GM18520 (cell line): ENCODE results near the gene UBN2.
"Not testable (repeated sequence)": the region's sequence is repeated elsewhere in the genome, so short reads cannot be mapped to it uniquely, and the experiment has no call there.

Source experiments
- ATAC-seq: cut with Tn5 transposase; IDR thresholded peaks from one replicate; pipeline ENCODE4 v1.9.1; 2021; ENCODE audit not compliant: unreplicated experiment

Gene UBN2

GRCh38 chr7:139294241-139294640 is 63.2 kb downstream of the UBN2 start:
- ATAC-seq: no peak

- ATAC-seq: no peak
Measured at GRCh38 chr7:139294951-139295575, 64.0 kb downstream of the UBN2 start.

DNA sequence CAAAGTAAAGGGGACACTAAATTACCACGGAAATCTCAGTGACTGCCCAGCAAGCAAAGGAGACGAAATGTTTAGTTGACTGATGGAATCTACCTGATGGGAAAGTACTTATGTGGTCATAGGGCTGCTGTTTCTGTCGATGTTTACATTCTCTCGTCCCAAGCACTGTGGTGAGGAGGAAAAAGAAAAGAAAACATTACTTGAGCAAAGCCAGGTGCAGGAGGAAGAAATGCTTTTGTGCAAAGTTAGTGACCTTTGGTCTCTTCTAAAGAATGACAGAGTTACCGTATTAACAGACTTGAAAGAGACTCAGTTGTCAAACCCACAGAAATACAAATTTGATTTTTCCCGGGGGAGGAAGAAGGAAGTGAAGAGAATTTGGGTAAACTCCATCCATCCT is 66.8 kb downstream of the UBN2 start:
- ATAC-seq: no peak

- ATAC-seq: no peak
Measured at GRCh38 chr7:139299296-139299695, 68.3 kb downstream of the UBN2 start.

DNA sequence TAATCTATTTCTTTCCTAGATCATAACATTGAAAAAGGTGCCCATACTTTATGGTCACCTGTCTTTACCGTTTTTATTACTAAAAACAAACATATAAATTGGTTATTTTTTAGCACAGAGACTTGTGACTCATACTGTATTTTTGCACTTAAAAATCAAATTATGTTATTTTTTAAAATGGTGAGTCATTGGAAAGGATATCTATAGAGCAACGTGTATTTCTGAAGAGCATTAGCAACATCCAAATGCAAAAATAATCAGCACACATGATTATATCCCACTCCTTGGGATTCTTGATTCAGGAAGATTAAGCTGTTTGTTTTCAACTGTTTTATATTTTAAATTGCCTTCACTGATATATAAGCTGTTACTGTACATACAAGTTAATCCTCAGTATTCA is 69.4 kb downstream of the UBN2 start:
- ATAC-seq: no peak

- no peak for ATAC-seq
Measured at GRCh38 chr7:139304517-139304916, 73.5 kb downstream of the UBN2 start.

- no peak for ATAC-seq
Measured at GRCh38 chr7:139317939-139318505, 87.0 kb downstream of the UBN2 start.

DNA sequence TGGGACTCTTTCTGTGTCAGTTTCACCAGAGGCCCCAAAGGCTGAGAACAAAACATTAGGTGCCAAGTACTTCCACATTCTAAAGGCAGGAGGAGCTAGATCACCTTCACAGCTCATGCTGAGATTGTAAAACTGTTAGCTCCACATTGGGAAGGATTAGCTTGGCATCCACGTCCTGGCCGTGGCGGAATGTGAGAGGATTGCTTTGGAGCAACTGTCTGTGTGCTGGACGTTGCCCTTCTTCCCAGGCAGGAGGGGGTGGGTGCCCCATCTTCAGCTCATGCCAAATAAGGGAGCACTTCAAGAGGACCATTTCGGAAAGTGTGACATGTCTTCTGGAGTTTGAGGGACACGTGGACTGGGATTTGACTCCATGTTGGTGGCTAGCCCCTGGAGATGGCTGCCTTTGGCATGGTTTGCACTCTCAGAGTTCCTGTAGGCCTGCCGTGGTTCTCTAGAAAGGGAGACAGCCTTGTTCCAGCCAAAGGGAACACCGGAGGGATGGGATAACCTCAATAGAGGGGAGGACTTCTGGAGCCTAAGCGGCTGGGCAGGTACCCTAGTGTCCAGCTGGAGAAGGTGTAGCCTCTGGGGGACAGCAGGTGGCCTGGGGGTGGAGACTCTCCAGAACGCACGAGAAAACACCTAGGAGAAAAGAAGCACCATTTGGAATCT is 90.2 kb downstream of the UBN2 start:
- ATAC-seq: no peak

DNA sequence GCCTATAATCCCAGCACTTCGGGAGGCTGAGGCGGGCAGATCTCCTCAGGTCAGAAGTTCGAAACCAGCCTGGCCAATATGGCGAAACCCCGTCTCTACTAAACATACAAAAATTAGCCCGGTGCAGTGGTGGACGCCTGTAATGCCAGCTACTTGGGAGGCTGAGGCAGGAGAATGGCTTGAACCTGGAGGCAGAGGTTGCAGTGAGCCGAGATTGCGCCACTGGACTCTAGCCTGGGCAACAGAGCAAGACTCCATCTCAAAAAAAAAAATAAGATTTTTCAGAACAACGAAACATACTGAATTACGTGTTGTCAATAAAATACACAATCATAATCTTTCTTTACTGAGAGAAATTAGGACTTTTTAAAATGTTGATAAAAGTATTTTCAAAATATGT is 93.7 kb downstream of the UBN2 start:
- ATAC-seq: not testable (repeated sequence)

DNA sequence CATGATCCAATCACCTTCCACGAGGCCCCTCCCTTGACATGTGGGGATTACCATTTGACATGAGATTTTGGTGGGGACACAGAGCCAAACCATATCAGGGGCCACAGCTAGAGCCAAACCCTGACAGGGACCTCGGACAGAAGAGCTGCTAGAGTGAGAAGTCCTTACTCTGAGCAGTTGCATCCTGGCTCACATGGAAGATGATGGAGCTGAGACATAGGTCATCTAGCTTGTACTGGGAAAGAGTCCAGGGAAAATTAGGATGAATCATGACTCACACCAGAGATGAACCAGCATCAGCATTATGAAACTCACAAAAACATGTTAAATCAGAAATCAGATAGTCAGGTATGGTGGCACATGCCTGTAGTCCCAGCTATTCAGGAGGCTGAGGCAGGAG is 97.3 kb downstream of the UBN2 start:
- ATAC-seq: no peak

DNA sequence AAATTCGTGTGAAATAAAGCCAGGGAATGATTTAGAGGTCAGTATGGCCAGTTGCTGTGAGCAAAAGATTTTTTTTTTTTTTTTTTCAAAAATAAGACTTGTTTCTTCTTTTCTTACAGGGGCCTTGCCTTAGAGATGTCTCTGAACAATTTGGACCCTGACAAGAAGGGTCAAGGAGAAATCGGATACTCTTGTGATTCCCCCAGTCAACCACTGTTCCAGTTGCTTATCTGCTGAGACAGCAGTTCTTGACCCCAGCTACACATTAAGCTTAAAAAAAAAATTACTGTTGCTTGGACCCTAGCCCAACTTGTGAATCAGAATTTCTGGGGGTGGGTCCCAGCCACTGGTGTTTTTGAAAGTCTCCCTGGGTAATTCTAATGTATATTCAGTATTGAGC is 98.1 kb downstream of the UBN2 start:
- no peak for ATAC-seq

- no peak for ATAC-seq
Measured at GRCh38 chr7:139330333-139331030, 99.4 kb downstream of the UBN2 start.

DNA sequence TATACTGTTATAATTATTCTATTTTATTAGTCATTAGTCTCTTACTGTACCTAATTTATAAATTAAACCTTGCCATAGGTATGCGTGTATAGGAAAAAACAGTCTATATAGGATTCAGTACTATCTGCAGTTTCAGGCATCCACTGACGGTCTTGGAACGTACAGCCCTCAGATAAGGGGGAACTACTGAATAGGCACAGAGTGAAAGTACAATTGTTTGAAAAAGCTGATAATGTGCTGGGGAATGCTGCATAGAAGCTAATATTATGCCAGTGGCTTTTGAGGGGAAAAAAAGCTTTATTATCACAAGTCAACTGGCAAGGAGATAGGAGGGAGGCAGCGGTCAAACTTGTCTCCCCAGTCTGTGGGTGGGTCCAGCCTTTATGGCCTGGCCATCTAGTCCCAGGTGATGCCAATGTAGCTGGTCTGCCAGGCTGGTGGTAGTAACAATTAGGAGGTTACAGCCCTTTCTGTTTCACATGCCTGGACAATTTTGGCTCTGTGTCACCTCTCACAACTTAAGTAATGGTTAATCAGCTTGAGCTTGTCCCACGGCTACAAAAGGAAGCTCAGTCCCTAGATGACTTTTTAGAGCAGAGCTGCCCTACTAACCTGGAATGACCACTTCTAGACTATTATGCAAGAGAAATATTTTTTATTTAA is 101.8 kb downstream of the UBN2 start:
- no peak for ATAC-seq

DNA sequence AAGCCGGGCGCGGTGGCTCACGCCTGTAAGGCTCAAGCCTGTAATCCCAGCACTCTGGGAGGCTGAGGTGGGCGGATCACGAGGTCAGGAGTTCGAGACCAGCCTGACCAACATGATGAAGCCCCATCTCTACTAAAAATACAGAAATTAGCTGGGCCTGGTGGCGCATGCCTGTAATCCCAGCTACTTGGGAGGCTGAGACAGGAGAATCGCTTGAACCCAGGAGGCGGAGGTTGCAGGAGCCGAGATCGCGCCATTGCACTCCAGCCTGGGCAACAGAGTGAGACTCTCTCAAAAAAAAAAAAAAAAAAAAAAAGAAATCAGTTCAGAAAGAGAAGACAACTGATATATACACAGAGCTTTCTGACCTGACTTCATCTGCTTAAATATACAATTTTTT is 102.4 kb downstream of the UBN2 start:
- not testable (repeated sequence) for ATAC-seq

GRCh38 chr7:139334399-139335150 is 103.5 kb downstream of the UBN2 start:
- no peak for ATAC-seq

DNA sequence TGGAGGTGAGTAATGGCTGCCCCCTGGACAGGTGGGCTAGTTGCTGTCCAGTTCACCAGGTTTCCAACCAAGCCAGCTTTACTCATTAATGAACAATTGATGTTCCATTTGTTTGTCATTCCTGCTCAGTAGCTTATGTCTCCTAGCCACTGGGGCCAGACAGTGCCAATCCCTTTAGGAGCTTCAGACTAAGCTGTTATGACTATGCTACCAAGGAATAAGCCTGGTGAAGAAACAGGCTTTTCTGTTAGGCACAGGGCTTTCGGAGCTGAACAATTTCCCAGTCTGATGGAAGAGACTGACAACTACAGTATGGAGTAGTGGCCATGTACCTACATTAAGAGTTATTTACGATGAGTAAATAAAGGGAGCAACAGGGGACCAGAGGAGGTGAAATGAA is 108.0 kb downstream of the UBN2 start:
- ATAC-seq: no peak

- ATAC-seq: no peak
Measured at GRCh38 chr7:139339698-139340036, 108.6 kb downstream of the UBN2 start.

- ATAC-seq: peak; percentile 77
Measured at GRCh38 chr7:139340037-139340807, 109.2 kb downstream of the UBN2 start.

GRCh38 chr7:139340808-139341057 is 109.7 kb downstream of the UBN2 start:
- no peak for ATAC-seq

DNA sequence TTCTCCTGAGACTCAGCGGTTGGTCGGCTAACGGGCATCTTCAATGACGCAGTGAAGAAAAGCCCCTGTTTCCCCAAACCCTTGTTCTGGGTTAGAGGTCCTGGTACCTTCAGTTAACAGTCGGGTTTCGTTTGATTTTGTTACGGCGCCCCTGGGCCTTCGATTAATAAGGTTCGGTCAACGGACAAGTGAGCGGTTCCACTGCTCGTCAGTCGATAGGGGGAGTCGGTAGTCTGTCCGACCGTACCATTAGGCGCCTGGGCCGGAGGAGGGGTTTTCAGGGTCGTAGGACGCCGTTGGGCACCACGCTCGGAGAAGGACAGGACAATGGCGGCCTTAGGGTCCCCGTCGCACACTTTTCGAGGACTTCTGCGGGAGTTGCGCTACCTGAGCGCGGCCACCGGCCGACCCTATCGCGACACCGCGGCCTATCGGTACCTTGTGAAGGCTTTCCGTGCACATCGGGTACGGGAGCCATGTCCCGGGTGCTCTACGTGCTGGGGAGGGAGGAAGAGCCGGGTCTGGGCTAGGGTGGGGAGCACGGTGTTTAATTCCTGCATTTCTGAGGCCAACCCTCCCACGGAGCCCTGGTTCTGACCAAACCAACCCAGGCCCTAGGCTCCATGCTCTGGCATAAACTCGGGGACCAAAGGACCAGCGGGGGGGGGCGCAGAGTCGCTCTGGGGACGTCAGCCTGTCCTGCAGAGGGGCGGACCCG is 110.2 kb downstream of the UBN2 start, which contains the start of gene FMC1:
Gene FMC1, plus strand, starts transcription at position 280 of the 718 bp plus-strand sequence. Its CDS starts 48 bp downstream, at position 328.
- peak; percentile 32 for ATAC-seq
